Measurements from ENCODE around the gene FLT4. TPM values are rescaled to one million over a fixed set of nuclear protein-coding genes. Genes with fewer than 3 reads are reported as not detected.
"Not testable (repeated sequence)": the region's sequence is repeated elsewhere in the genome, so short reads cannot be mapped to it uniquely, and the experiment has no call there.

Gene FLT4
- total RNA-seq (2014; rRNA removed; shearing (Covaris generic)), result 4.1 and 6.0 TPM in 2 replicates
- polyA plus RNA-seq (2014; cell fraction: nucleus; rRNA removed), result 38.2 and 49.6 TPM in 2 replicates

DNA sequence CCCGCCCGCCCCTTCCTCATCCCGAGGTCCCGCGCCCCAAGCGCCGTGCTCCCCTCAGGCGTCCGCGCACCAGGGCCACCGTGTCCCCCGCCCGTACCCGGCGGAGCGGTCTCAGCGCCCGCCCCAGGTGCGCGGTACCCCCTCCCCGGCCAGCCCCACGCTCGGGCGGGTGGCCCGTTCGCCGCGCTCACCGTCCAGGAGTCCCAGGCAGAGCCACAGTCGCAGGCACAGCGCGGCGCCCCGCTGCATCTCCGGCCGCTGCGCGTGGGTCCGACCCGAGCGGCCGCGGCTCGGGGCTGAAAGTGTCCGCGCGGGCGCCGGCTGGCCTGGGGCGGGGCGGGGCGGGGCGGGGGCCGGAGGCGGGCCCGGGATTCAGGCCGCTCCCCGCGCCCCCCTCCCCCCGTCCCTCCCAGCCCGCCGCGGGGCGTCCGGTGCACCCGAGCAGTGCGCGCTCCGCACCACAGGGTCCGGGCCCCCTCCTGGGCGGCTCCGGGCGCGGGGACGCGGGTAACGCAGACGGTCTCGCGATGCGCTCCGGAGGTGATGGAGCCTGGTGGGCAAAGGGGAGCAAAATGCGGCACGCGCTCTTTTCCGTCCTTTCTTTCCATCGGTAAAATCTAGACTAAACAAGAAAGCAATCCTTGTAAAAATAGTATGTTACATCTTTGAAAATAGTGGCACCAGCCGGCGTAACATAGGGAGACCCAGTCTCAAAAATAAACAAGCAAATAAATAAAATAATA, at the start of gene FLT4:
Gene FLT4, minus strand, starts transcription at position 304 of the 743 bp plus-strand sequence. Its CDS starts 55 bp downstream, at position 249.
- DNase-seq (ENCODE audit: extremely low read depth, low read depth), result no peak

DNA sequence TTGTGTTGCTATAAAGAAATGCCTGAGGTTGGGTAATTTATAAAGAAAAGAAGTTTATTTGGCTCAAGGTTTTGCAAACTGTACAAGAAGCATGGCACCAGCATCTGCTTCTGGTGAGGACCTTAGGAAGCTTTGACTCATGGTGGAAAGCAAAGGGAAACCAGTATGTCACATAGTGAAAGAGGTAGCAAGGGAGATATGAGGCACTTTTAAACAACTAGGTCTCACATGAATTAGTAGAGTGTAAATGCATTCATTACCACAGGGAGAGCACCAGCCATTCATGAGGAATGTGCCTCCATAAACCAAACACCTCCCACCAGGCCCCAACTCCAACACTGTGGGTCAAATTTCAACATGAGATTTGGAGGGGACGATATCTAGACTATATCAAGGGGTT, 49.6 kb upstream of the FLT4 start:
- DNase-seq (ENCODE audit: extremely low read depth, low read depth), result no peak

DNA sequence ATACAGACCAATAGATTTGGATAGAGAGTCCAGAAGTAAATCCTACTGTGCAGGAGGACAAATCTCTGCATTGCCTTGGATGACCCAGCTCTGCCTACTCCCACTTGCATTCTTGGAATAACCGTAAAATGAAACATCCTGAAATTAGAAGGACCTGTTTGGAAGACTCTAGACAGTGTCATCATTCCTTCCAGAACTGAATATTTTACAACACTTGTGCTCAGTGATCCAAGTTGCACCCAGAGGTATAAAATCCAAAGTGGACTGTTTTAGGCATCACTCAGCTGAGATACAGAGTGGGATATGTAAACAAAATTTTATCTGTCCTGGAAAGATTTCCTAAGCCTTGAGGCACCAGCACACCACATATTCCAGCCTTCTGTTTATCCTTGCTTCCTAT, 46.7 kb upstream of the FLT4 start:
- DNase-seq (ENCODE audit: extremely low read depth, low read depth), result no peak

DNA sequence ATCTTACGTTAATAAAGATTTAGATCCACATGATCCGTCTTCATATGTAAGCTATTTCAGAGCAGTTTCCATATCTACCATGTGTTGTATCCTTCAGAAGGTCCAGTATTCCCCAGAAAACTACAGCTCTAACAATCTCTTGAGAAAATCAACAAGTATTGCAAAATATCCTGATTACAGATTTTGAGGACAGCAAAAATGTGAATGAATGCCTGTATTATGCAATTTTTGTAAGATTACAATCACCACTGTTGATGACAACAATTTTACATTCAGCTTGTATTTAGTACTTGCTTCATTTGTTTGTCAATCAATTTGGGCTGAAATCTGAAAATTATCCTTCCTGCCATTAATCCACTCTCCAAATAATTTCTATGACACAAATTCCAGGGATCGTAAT, 43.0 kb upstream of the FLT4 start:
- no peak for DNase-seq (ENCODE audit: extremely low read depth, low read depth)

DNA sequence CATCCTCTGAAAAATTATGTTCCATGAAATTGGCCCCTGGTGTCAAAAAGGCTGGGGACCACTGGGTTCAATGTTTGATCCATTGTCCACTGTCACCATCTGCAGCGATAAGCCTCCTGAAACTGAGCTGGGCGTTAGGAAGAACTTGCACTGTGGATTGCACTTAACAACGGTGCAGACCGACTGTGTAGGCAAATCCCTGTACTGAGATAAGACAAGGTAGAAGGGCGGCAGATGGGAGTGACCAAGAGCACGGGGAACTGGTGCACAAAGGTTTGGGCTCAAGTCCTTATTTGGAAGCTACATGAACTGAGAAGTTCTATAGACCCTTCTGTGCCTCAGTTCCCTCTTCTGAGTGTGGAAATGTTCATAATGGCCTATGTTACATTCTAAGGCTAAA, 41.6 kb upstream of the FLT4 start:
- DNase-seq (ENCODE audit: extremely low read depth, low read depth), result no peak

DNA sequence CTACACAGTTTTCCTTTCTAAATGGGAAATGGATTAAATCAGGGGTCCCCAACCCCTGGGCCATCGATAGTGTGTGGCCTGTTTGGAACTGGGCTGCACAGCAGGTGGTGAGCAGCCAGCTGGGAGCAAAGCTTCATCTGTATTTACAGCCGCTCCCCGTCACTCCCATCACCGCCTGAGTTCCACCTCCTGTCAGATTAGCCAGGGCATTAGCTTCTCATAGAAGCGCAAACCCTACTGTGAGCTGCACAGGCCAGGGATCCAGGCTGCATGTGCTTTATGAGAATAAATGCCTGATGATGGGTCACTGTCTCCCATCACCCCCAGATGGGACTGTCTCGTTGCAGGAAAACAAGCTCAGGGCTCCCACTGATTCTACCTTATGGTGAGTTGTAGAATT, 41.2 kb upstream of the FLT4 start:
- DNase-seq (ENCODE audit: extremely low read depth, low read depth), result no peak

DNA sequence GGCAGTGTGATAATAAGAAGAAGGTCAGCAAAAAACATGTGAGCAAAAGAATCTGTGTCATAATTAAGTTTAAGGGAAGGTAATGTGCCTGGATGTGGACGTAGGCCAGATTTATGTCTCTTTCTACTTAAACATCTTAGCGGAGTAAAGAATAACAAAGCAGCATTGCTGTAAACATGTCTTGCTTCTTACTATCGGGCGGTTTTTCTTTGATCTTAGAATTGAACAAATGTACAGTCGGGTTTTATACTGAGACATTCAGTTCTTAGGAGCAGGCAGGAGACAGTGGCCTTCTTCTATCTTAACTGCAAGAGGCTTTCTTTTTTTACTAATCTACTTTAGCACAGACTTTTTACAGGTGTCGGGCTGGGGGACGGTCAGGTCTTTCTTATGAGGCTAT, 40.4 kb upstream of the FLT4 start:
- no peak for DNase-seq (ENCODE audit: extremely low read depth, low read depth)

DNA sequence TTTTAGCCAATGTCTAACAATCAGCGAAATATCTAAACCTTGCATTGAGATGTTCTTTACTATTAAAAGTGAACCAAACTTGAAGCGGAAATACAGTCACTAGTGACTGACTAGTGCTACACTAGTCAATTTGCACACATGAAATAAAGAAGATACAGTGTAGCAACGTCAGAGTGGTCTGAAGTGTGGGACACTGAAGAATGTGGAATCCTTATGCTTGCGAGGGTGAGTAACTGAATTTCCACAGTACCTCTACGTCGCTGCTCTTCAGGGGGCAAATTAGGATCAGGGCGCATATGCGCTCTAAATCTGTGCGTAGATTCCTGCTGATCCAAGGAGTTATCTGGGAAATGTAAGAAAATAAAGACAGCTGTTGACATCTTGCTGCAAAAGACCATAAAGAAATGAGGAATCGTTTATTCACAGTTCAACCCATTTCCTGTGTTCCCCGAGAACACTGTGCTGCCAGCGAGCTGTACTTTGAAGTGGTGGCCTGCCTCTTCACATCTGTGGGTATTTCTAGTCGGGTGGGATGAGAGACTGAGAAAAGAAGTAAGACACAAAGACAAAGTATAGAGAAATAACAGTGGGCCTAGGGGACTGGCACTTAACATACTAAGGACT, 39.8 kb upstream of the FLT4 start:
- no peak for DNase-seq (ENCODE audit: extremely low read depth, low read depth)

DNA sequence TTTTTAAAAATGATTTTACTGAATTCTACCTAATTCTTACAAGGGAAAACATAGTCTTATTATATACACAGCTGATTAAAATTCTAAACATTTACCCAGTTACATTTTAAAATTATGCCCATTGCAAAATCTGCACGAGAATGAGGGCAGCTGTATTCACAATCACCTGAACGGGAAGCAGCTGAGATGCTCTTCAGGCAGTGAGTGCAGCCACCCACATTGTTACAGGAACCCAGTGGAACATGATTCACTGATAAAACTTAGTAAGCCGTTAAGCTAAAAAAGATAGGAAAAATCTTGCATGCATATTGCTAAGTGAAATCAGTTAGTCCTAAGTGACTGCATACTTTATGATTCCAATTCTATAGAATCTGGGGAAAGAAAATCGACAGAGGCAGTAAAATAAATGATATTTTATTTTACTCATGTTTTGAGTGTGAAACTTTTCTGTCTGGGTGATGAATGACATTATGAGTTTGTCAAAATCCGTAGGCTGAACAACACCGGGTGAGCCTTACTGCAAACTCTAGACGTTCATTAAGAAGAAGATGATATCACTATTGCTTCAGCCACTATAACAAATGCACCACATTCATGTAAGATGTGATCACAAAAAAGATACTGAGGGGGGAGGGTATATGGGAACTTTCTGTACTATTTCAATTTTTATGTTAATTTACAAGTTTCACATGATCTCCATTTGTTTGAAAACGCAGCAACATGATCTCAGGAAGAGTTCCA, 39.1 kb upstream of the FLT4 start:
- DNase-seq (ENCODE audit: extremely low read depth, low read depth), result no peak

DNA sequence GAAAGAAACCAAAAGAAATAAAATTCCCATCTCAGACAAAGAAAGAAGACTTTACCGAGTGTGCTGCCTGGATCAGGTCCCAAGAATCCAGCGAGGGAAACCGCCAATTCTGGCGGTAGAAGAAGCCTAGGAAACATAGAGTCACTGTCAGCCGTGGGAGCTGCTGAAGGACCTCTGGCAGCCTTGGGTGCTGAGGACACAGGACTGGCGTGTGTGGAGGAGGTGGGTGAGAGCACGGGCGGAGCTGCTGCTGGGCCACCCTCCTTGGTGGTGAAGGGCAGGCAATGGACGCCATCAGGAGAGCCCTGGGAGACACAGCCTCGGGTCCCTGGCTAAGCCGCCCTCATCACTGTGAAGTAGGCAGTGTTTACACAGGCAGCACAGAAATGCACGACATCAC, 37.4 kb upstream of the FLT4 start:
- not testable (repeated sequence) for DNase-seq (ENCODE audit: extremely low read depth, low read depth)

DNA sequence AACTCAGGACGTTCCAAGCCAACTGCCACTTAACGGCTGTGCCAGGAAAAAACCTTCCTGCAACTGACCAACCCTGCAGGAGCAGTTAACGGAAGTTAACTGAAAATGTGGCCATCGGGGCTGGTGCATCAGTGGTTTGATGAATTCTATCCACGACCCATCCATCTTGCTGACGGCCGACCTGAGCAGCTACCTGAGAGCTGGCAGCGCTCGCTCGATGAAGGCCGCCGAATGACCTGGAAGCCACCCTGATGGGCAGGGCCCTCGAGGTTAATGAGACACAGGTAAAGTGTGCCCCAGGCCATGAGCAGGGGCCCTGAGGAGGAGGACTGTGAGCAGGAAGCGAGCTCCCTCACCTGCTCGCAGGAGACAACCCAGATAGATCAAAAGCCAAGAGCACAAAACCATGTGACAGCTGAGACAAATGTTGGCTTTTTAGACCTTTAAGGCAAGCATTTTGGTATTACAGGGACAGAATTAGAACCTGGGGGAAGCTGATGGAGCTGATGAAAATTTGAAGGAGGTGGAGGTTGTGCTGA, 35.3 kb upstream of the FLT4 start:
- DNase-seq (ENCODE audit: extremely low read depth, low read depth), result no peak

DNA sequence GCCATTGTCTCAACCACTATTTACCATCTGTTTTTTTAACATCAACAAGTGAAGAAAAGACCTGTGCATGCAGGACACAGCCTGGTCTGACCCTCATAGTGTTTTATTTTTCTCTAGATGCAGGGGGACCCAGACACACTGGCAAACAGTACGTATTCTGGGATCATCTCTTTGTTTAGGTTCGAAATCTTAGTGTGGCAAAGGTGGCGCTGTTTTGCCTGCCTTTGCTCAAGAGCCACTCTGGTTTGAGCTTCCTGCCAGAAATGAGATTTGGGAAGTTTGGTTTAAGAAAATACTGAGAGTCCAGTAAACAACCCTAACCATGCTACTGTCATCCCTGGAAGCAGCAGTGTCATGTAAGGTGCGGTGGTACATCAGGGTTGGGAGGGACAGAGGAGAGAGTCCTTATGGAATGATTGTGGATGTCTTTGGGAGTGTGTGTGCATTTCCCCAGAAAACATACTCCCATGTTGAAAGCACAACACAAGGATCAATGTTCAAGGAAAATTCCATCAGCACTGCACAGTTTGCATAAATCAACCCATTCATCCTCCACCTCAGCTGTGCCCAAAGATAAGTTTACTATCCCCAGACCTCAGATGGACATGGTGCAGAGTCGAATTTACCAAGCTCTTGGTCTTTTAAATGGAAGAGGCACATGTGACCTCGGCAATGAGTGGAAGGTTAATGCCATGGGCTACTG, 34.0 kb upstream of the FLT4 start:
- DNase-seq (ENCODE audit: extremely low read depth, low read depth), result no peak

DNA sequence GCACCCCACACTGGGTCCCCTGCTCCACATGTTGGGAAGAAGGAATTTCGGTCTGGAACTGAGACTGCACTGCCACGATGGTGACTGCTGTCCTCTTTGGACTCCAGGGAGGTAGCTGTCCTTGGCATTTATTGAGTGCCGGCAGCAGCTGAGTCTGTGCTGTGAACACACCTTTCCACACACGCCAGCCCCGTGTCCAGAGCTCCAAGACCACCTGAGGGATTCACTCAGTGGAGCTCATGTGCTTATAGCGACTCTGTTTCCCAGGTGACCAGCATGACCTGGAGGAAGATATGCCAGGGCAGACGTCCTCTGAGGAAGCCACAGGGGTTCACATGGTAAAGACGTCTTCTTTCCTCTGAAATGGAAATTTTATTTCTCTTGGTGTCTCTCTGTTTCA, 33.2 kb upstream of the FLT4 start:
- DNase-seq (ENCODE audit: extremely low read depth, low read depth), result no peak

DNA sequence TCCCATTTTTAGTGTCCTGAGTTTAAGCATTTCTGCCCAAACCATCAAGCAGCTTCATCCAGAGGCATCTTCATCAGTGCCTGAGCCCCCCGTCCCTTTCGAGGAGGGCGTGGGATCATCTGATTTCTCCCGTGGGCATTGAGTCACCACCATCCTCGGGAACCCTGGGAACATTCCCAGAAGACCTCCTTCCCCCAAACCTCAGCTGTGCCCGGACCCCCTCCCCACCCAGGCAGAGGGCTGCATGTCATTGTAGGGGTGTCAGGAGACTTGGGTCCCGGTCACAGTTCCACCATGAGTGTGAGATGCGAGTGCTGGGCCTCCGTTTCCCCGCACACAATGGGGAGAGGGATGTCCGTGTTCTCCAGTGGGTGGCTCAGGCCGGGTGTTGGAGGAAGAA, 32.6 kb upstream of the FLT4 start:
- DNase-seq (ENCODE audit: extremely low read depth, low read depth), result not testable (repeated sequence)

DNA sequence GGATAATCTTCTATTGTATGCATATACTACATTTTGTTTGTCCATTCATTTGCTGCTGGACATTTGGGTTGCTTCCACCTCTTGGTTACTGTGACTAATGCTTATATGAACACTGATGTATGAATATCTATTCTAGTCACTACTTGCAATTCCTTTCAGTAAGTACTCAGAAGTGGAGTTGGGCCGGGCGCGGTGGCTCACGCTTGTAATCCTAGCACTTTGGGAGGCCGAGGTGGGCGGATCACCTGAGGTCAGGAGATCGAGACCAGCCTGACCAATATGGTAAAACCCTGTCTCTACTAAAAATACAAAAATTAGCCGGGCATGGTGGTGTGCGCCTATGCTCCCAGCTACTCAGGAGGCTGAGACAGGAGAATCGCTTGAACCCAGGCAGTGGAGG, 28.9 kb upstream of the FLT4 start:
- DNase-seq (ENCODE audit: extremely low read depth, low read depth), result not testable (repeated sequence)

DNA sequence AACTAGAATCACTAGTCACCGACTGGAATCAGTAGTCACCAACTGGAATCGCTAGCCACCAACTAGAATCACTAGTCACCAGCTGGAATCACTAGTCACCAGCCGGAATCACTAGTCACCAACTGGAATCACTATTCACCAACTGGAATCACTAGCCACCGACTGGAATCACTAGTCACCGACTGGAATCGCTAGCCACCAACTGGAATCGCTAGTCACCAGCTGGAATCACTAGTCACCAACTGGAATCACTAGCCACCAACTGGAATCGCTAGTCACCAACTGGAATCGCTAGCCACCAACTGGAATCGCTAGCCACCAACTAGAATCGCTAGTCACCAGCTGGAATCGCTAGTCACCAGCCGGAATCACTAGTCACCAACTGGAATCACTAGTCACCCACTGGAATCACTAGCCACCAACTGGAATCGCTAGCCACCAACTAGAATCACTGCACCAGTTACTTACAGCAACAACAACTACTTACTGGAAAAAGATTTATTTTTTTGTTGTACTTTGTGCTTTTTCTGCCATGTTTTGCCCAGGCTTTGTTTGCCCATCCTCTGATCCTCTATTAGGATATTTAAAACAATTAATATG, 25.7 kb upstream of the FLT4 start:
- DNase-seq (ENCODE audit: extremely low read depth, low read depth), result no peak

DNA sequence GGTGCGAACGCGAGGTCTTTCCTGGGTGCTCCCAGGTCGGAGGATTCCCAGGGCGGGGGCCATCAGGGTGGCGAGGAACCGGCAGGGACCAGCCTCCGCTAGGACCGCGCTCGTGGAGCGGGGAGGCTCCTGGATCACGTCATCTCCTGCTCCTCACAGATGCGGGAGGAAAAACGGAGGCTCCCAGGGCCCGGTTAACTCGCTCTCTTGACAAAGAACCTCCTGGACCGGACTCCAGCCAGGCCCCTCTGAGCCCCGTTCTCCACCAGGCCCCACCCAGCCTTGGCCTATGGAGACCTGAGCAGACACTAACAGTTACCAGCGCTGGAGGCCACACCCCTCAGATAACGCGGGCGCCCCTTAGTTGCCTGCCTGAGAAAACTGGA, 24.7 kb upstream of the FLT4 start:
- DNase-seq (ENCODE audit: extremely low read depth, low read depth), result not testable (repeated sequence)

DNA sequence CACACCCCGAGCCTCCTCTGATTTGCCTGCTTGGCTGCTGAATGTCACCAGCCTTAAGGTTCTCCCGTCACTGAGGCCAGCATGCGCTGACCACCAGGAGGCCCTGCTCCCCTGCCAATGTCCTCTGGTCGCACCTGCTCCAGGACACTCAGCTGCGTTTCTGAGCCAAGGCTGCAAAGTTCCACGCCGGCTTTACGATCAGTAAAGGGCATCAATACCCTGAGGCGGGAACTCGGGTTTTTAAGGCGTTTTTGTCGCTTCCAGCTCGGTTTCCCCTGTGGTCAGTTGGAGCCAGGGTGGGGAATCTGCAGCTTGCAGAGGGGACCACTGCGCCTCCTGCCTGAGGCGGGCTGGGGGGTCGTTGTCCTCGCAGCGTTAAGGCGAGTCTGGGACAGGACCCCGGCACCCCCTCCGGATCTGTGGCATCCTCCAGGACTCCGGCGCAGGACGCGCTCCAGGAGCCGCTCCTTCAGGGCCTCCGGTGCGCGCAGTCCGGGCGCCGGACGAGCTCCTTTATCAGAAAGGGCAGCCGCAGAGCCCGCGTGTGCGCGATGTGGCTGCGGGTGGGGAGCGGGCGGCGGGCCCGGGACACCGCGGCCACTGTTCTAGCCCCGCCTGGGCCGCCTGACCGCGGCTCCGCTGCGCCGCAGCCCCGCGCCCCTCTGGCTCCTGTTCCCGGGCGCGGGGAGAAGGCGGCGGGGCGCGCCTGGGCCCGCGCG, 24.1 kb upstream of the FLT4 start:
- DNase-seq (ENCODE audit: extremely low read depth, low read depth), result no peak

DNA sequence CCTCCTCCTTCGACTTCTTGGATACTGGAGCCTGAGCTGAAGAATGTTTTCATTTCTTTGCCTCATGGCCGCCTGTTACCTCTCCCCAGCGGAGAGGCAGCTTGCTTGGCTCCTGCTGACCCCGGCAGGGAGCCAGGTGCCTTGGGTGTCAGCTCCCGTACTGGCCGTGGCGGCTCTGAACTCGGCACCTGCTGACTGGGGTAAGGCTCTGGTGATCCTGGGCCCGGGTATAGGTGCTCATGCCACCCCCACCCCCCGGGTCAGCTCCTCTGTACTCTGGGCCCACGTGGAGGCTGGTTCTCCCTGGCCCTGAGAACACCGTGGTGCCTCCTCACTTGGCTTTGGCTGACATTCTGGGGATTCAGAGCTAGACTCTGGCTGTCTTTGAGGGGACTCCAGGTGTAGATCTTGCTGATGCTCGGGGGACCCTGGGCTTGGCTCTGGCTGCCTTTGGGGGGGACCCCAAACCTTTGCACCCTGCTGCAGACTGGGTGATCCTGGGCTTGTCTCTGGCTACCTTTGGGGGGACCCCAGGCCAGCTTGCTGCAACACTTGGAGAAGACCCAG, 22.6 kb upstream of the FLT4 start:
- DNase-seq (ENCODE audit: extremely low read depth, low read depth), result not testable (repeated sequence)
